GM21786 (cell line): ENCODE results near the gene CAMK1G.

Source experiments
- ATAC-seq: cut with Tn5 transposase; IDR thresholded peaks from one replicate; pipeline ENCODE4 v1.9.1; 2021; ENCODE audit not compliant: unreplicated experiment

The CAMK1G gene

GRCh38 chr1:209618291-209618690 is 34.8 kb downstream of the CAMK1G start:
- no peak for ATAC-seq

DNA sequence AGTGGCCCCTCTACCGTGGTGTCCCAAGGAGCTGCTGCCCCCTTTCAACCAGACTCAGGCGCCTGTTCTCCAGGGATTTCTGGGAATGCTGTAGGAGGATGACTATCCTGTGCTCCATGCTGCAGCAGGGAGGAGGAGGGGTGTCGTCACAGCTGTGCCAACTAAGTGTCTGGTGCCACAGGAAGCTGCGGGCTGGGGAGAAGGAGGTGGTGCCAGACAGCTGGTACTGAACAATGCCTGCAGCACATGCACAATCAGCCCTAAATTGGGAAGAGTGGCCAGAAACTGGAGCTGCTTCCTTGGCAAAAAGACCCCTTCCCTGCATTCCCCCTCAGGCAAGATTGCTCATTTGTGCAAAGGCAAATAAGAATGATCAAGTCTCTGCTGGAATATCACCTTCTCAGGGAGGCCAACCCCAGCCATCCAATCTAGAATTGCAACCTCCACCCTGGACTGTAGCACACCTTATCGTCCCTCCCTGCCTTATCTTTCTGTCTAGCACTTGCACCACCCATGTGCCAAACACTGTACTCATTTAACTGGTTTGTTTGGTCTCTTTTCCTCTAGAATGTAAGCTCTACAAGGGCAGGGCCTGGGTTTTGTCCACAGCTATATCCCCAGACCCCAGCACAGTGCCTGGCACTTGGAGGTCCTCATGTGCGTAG is 35.4 kb downstream of the CAMK1G start:
- no peak for ATAC-seq

GRCh38 chr1:209619696-209620486 is 36.4 kb downstream of the CAMK1G start:
- no peak for ATAC-seq

GRCh38 chr1:209620487-209620884 is 37.0 kb downstream of the CAMK1G start:
- ATAC-seq: no peak

DNA sequence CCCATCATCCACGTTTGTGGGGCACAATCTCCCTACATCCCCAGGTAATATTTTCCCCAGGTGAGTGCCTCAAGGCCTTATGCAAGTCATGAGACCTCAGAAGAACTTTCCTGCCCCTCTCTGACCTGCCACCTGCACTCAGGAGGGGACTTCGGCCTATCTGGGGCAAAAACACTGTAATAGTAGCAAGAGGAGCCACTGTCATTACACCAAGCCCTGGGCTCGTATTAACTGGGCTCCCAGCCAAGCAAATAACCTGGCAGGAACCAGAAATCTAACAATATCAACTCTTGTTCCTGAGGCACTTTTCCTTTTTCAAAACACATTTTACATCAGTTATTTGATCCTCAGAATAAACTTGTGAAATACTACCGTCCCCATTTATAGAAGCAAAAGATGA is 37.8 kb downstream of the CAMK1G start:
- no peak for ATAC-seq

DNA sequence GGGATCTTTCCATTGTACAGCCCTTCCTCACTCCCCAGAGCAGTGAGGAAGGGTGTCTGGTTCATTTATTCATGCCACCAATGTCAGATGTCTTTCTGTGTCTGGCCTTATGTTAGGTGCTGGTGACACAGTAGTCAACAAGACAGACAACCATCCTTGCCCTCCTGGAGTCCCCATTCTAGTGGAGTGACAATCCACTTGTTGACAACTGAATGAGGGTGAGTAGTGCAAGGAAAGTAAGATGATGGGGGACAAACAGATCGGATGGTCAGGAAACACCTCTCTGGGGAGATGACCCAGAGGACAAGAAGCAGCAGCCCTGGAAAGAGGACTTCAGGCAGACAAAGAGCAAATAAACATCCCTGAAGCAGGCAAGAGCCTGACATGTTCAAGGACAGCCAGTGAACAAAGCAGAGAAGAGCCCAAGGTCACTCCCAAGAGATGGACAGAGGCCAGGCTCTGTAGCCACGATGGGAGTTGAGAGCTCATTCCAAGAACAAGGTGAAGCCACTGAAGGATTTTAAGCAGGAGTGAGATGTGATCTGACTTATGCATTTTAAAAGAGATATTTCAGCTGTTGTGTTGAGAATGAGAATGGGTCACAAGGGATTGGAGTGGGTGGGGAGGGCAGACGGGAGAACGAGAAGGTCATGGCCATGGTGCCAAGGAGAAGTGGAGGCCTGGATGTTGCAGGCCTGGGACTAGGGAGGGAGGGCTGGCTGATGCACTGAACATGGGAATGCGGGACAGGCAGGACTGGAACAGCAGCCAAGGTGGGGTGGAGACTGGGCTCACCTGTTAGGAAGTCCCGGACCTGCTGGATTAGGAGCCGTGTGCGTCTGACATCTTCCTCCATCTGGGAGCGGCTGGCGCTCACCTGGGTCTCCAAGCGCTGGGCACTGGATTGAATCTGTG is 38.5 kb downstream of the CAMK1G start:
- ATAC-seq: no peak

- ATAC-seq: no peak
Measured at GRCh38 chr1:209622841-209623829, 39.6 kb downstream of the CAMK1G start.

DNA sequence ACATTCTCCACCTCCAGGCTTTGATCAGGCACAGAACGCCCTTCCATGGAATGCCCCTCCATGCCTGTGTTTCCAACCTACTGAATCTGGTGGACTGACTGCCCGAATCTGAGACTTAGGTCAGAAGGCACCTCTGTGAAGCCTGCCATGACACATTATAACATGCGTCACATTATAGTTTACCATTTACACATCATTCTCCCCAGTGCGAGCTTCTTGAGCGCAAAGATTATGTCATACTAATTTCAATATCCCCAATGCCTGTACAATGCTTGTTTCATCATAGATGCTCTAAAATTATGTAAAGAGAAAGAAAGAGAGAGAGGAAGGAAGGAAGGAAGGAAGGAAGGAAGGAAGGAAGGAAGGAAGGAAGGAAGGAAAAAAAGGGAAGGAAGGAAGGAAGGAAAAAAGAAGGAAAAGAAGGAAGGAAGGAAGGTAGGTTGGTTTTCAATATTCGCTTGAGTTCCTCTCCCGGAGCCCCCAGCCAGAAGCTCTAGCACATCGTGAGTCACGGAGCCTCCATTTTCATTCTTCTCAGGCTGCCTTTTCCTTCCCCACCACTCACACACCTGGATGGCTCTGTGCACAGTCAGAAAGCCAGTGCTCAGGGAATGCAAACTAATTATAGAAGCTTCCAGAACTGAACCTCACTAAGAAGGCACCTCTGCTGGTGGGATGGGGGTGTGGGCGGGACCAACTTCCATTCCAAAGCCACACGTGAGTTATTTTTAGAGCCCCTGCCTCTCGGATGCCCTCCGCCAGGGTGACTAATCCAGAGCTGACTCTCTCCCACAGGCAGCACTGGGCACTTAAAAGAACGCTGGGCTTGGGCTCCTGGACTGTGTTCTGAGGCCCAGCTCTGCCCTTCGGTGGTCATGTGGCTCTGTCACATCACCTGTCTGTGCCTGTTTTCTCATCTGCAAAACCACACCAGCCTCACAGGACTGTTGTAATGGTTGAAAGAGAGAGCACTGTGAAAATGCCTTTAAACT is 41.3 kb downstream of the CAMK1G start:
- ATAC-seq: no peak

GRCh38 chr1:209625791-209626285 is 42.3 kb downstream of the CAMK1G start:
- ATAC-seq: no peak

- ATAC-seq: no peak
Measured at GRCh38 chr1:209626346-209627026, 43.0 kb downstream of the CAMK1G start.

DNA sequence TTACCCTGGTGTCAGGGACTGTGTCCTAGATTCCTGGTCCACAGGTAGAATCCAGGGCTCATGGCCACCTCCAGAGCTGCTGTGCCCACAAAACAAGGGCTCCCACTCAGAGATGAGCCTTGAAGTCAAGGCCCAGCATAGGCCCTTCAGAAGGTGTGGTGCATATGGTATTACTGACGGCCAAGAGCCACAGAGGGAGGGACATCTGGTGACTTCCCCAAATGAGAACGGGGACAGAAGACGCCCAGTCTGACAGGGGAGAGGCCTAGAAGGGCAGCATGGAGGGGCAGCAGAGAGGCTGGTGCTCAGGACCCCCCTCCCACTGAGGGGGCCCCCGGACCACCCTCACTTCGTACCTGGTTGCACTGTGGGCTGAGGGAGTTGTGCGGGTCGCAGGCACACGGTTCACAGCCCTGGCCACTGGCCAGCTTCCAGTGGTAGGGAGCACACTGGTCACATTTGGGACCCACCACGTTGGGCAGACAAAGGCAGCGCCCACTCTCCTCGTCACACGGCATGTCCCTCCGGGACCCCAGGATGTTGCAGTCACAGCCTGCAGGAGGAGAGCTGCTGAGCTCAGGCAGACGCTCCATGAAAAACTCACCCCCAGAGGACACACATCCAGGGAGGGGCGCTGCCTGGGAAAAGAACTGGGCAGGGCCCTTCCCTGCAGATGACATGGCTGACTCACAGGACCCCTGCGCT is 43.7 kb downstream of the CAMK1G start:
- ATAC-seq: peak; percentile 21

DNA sequence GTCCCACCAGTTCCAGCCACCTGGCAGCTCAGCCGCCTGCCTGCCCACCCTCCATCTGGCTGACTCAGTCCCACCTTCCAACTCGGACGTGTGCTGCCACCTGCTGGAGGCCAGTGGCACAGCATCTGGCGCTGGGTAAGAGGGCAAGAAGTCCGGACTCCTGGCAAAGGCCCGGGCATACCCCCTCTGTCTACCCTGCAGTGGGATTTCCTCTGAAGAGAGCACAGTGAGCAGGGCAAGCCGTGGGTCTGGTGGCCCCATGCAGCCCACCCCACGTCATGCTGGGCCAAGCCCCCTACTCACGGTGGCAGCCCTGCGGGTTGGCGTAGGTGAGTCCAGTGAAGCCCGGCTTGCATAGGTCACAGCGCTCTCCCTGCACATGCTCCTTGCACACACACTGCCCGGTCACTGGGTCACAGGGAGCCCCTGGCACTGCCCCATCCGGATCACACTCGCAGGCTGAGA is 44.2 kb downstream of the CAMK1G start:
- peak; percentile 80 for ATAC-seq

- no peak for ATAC-seq
Measured at GRCh38 chr1:209628618-209629299, 45.2 kb downstream of the CAMK1G start.

DNA sequence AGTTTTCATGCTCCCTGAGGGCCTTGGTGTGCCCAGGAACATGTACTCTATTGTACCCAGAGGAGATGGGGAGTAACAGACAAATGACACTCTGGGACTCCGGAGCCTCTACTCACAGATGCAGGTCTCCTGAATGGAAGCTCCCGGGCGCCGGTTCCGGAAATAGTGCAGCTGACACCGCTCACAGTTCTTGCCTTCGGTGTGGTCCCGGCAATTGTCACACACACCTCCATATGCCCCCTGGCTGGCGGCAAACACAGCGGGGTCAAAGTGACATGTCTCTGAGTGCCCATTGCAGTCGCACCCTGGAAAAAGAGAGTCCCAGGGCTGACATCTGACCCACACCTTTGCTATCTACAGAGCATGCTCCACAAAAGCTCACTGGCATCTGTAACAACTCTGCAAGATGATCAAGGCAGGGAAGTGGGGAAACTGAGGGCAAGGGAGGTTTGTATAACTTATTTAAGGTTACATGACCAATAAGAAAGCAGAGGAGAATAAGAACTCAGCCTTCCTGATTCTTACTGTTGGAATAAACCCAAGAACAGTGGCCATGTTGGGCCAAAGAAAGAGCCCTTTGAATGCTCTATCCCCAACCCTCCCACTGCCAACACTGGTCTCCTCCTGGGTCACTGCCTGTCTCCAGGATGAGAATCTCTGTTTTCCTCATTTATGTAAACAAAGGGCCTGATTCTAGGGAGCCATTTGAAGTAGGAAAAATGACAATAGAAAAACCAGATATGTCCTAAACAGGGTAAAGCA is 46.3 kb downstream of the CAMK1G start:
- no peak for ATAC-seq

DNA sequence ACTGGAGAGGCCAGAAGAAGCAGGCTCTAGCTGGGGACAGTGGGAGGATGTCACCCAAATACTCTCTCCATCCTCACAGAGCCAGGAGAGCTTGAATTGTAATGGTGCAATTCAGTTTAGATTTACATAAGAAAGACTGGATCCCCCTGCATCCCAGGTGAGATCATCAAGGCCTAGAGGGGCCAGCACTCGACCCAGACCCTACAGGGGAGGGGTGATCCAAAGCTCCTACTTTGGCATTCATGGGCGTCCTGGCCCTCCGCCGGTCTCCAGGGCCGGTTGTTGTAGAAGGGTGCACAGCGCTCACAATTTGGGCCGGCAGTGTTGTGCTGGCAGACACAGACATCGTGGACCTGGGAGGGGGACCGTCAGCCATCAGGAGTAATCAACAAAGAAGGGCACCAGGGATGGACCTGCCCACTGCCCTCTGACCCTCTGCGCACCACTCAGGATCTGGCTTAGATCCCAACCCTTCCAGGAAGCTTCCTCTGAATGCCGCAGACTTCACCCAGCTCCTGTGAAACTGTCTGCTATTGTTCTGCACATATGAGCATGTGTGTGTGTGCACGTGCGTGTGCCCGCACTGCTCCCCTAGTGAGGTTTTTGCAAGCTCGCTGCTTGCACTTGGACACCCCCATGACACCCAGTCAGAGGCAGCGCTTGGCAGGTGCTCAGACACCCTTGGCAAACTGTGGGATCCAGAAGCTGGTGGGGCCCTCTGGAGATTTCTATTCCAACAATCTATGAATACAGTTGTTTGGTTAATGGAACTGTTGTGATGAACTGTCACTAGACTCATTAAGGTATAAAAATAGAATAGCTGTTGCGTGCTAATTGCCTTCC is 47.1 kb downstream of the CAMK1G start:
- no peak for ATAC-seq
